ENCODE results near the gene CCDC181.

DNA sequence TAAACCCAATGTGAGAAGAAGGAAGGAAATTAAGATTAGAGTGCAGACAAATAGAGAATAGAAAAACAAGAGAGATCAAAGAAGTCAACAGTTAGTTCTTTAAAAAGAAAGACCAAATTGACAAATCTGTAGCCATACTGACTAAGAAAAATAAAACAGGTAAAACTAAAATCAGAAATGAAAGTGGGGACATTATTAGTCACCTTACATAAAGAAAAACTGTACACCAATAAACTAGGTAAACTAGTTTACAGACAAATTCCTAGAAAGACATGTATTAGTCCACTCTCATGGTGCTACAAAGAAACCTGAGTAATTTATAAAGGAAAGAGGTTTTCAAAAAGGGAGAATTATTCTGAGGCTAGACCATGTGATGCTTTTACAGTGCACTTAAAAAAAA lies 37.0 kb downstream of the CCDC181 start:
- TF ChIP-seq, protein P1, sequence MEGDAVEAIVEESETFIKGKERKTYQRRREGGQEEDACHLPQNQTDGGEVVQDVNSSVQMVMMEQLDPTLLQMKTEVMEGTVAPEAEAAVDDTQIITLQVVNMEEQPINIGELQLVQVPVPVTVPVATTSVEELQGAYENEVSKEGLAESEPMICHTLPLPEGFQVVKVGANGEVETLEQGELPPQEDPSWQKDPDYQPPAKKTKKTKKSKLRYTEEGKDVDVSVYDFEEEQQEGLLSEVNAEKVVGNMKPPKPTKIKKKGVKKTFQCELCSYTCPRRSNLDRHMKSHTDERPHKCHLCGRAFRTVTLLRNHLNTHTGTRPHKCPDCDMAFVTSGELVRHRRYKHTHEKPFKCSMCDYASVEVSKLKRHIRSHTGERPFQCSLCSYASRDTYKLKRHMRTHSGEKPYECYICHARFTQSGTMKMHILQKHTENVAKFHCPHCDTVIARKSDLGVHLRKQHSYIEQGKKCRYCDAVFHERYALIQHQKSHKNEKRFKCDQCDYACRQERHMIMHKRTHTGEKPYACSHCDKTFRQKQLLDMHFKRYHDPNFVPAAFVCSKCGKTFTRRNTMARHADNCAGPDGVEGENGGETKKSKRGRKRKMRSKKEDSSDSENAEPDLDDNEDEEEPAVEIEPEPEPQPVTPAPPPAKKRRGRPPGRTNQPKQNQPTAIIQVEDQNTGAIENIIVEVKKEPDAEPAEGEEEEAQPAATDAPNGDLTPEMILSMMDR (IDR thresholded peaks at IDR 0.05) = no peak
- TF ChIP-seq ZFX (IDR thresholded peaks at IDR 0.05; ENCODE audit: borderline replicate concordance) = no peak

Data from 22Rv1 (cell line).